ENCODE results near the gene NLGN3.

- no peak for TF ChIP-seq POLR2A (IDR thresholded peaks at IDR 0.05; ENCODE audit: control extremely low read depth in 1 of 2, low read depth in 2 of 2, low read length in 2 of 2)
- no peak for TF ChIP-seq CTCF (IDR thresholded peaks at IDR 0.05; ENCODE audit: control extremely low read depth in 1 of 3, insufficient read depth in 1 of 3, low read depth in 1 of 3, low read length in 3 of 3)
Measured at GRCh38 chrX:71182871-71183270, 38.2 kb downstream of the NLGN3 start.
